HUES48 (cell line): ENCODE measurements around the gene BRD2.

Experiments used
- H3K27ac ChIP-seq: one replicate; pipeline ENCODE4 v1.7.0; 2013; ENCODE audit warnings: low read depth, low read length, inconsistent platforms
- H3K27me3 ChIP-seq: 2 replicates; pipeline ENCODE4 v1.6.1; 2013; ENCODE audit warnings: mild to moderate bottlenecking, low read length; ENCODE audit not compliant: control insufficient read depth, insufficient read depth
- H3K36me3 ChIP-seq: 2 replicates; pipeline ENCODE4 v1.6.1; 2013; ENCODE audit warnings: low read length; ENCODE audit not compliant: control insufficient read depth, insufficient read depth
- H3K4me1 ChIP-seq: 2 replicates; pipeline ENCODE4 v1.6.1; 2013; ENCODE audit warnings: mild to moderate bottlenecking, low read length; ENCODE audit not compliant: control insufficient read depth, insufficient read depth
- H3K4me3 ChIP-seq: 2 replicates; pipeline ENCODE4 v1.5.1; 2013; ENCODE audit warnings: mild to moderate bottlenecking, low read depth, low read length
- H3K9ac ChIP-seq: 2 replicates; pipeline ENCODE4 v1.6.1; 2013; ENCODE audit warnings: mild to moderate bottlenecking, low read depth, low read length, moderate library complexity
- H3K9me3 ChIP-seq: 2 replicates; pipeline ENCODE4 v1.6.1; 2013; ENCODE audit warnings: low read length; ENCODE audit not compliant: control insufficient read depth, insufficient read depth

BRD2 gene

DNA sequence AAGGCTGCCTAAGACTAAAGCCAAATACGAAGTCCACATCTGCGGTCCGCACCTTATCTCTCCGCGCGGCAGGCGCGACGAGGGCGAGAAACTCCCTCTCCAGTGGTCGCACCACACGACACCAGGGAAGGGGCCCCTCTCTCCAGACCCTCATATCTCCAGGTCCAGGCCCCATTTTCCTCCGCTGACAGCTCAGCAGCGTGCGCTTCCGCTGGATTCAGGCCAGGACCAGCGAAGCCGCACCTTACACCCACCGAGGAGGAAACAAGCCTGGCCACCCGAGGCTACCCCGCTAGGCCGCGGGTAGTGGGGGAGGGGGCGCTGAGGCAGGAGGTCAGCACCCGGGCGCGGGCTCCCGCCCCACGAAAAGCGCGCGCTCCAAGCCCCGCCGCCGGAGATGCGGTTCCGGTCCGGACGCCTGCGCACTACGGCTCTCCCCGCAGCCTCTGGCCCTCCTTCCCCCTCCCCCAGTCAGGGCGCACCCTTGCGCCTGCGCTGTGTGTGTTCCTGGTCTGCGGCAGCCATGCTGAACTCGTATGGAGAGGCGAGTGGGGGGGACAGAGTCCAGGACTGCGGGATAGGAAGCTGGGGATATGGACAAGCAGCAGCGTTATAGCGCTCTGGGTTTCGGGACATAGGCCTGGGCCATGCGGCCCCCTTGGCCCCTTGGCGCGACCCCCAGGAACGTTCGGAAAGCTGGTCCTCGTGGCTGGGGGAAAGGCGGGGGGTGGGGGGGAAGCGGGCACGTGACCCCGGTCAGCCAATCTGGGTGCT, at the start of gene BRD2:
Gene BRD2, plus strand, starts transcription at position 502 of the 774 bp plus-strand sequence. CDS start 4,305 bp downstream, outside the sequence.
- peak within 1 kb of the TSS; percentile 100 for H3K9ac ChIP-seq
- peak within 1 kb of the TSS; percentile 89 for H3K4me3 ChIP-seq
- no peaks in the 10 kb centered on the region for H3K27me3 ChIP-seq
- no peaks in the 10 kb centered on the region for H3K9me3 ChIP-seq
- H3K36me3 ChIP-seq, result peaks cover 15% of the 10 kb centered on the region
- peaks cover 9% of the 10 kb centered on the region; the same call in 1 of the 2 replicates for H3K4me1 ChIP-seq
- H3K27ac ChIP-seq, result peak within 1 kb of the TSS; percentile 100

DNA sequence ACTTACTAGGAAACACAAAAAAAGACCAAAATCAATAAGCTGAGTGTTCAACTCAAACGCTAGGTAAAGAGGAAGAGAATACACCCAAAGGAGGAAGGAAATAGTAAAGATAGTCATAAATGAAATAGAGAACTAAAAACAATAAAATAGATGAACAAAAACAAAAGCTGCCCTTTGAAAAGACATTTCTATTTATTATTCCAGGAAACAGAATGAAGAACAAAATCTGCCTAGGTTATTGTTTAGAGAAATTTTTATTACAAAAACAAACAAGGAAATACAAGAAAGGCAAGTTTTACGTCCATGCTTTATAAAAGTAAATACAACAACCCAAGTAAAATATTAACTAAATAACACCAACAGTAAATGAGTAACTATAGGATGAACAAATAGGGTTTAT, 47.7 kb upstream of the BRD2 start:
- Histone ChIP-seq H3K4me3 (no peak overlapping the region), H3K9ac (no peak overlapping the region), H3K27ac (no peak overlapping the region), H3K4me1 (no peaks in the 10 kb centered on the region), H3K36me3 (no peaks in the 10 kb centered on the region), H3K27me3 (no peaks in the 10 kb centered on the region), H3K9me3 (no peaks in the 10 kb centered on the region)

DNA sequence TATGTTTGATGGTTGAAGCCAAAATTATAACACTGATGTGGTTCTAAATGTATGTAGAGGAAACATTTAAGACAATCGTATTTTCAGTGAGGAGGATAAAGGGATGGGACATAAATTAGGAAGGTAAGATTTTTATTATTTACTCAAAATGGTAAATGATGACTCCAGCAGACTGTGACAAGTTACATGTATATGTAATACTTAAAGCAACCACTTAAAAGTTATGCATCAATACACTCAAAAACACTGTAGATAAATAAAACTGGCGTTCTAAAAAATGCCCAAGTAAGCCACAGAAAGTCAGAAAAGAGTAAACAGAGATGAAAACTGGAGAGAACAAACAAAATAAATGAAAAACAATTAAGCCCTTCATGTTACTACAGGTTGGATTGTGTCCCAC, 46.3 kb upstream of the BRD2 start:
- Histone ChIP-seq H3K27ac (no peak overlapping the region), H3K36me3 (no peaks in the 10 kb centered on the region)

GRCh38 chr6:32931211-32931610, 37.2 kb upstream of the BRD2 start:
- Histone ChIP-seq H3K9me3 (no peaks in the 10 kb centered on the region), H3K4me1 (no peaks in the 10 kb centered on the region), H3K27me3 (peaks cover 4% of the 10 kb centered on the region; the same call in 1 of the 2 replicates), H3K36me3 (no peaks in the 10 kb centered on the region), H3K4me3 (no peak overlapping the region), H3K27ac (no peak overlapping the region), H3K9ac (no peak overlapping the region)

More for the DNA sequence above, 46.3 kb upstream of the BRD2 start:
- Histone ChIP-seq H3K4me1 (no peaks in the 10 kb centered on the region), H3K27me3 (no peaks in the 10 kb centered on the region), H3K9me3 (no peaks in the 10 kb centered on the region), H3K9ac (no peak overlapping the region), H3K4me3 (no peak overlapping the region)

DNA sequence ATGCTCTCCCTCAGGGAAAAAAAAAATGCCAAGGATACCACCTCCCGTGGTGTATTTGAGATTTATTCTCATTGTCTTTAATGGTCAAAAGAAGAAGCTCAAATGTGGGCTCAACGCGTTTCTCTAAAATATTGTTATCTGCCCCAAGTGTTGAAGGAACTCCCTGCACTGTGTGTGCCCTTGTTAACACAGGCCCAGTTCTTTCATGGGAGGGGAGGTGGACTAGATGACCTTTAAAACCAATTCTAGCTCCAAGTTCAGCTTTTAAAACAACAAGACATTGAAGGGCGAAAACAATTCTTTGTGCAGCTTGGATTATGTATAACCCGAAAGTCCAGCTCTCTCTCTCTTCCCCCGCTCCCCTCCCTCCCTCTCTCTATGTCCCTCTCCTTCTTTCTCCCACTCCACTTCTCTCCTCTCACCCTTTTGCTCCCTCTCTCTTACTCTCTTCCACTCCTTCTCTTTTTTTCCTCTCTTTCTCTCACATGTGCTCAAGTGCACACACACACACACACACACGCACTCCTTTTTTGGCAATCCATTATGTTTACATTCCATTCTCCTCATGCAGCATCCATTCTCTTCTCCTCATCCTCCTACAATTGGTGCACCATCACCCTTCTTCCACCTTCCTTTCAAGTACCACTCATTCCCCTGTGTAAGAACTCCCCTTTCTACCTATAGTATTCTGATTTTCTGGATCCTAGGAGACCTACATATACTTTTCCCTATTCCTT, 36.1 kb upstream of the BRD2 start:
- Histone ChIP-seq H3K4me1 (no peaks in the 10 kb centered on the region), H3K9ac (no peak overlapping the region), H3K4me3 (no peak overlapping the region), H3K9me3 (no peaks in the 10 kb centered on the region), H3K27ac (no peak overlapping the region), H3K27me3 (peaks cover 4% of the 10 kb centered on the region; the same call in 1 of the 2 replicates), H3K36me3 (no peaks in the 10 kb centered on the region)

DNA sequence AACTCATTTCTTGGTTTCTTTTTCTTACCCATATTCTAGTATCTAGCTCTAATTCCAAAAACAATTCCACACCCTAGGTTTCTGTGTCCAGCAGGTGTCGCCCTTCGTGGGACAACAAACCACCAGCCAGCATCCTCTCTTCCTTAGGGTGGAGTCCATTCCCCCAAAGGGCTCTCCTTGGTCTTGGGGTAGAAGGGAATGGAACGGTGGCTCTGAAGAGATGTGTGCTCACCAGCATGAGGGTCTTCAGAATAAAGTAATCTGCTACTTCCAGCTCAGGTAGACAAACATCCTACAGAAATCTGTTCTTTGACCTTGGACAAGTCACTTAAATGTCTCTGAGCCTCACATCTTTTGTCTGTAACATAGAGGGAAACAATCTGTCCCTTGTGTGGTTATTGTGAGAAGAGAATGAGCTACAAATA, 34.7 kb upstream of the BRD2 start:
- no peak overlapping the region for H3K4me3 ChIP-seq
- H3K27me3 ChIP-seq, result peaks cover 4% of the 10 kb centered on the region; the same call in 1 of the 2 replicates
- H3K36me3 ChIP-seq, result no peaks in the 10 kb centered on the region
- no peaks in the 10 kb centered on the region for H3K4me1 ChIP-seq
- H3K27ac ChIP-seq, result no peak overlapping the region
- H3K9me3 ChIP-seq, result no peaks in the 10 kb centered on the region
- H3K9ac ChIP-seq, result no peak overlapping the region

DNA sequence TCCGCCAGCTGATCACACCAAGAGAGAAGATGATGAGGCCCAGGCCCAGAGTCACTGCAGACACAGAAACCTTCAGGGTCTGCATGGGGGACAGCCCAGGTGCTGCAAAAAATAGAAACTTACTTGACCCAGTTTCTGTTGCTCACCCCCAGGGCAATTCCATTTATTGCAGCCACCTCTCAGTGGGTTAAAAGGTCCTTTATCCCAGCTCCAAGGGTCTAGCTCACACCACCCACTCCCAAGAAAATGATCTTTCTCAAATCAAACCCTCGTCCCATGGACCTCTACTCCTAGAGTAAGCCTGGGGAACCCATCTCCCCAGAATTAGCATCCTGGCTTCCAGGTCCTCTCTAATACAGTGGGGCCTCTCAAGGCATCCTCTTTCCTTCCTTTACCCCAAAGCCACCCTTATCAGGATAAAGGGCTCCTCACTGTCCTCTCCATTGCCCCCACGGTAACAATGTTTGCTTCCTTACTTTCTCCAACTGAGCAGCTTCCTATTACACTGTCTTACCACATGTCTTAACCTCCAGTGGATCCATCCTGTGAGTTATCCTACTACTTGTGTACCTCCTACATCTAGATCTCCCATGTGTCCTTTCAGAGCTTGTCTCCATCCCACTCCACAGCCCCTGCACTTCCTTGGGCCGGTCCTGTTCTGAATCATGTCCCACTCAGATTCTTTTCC, 32.7 kb upstream of the BRD2 start:
- Histone ChIP-seq H3K4me1 (0 out of 2 replicates have a peak, but pooled peaks cover 7% of the 10 kb centered on the region), H3K27ac (no peak overlapping the region), H3K36me3 (no peaks in the 10 kb centered on the region)

GRCh38 chr6:32936239-32937152, 31.9 kb upstream of the BRD2 start:
- H3K27ac ChIP-seq, result no peak overlapping the region
- H3K9ac ChIP-seq, result no peak overlapping the region
- no peaks in the 10 kb centered on the region for H3K36me3 ChIP-seq
- H3K27me3 ChIP-seq, result peaks cover 4% of the 10 kb centered on the region; the same call in 1 of the 2 replicates
- H3K9me3 ChIP-seq, result no peaks in the 10 kb centered on the region
- H3K4me3 ChIP-seq, result no peak overlapping the region
- H3K4me1 ChIP-seq, result peaks cover 12% of the 10 kb centered on the region; the same call in 1 of the 2 replicates

More for the DNA sequence above, 32.7 kb upstream of the BRD2 start:
- Histone ChIP-seq H3K27me3 (peaks cover 4% of the 10 kb centered on the region; the same call in 1 of the 2 replicates), H3K9ac (no peak overlapping the region), H3K4me3 (no peak overlapping the region), H3K9me3 (no peaks in the 10 kb centered on the region)

DNA sequence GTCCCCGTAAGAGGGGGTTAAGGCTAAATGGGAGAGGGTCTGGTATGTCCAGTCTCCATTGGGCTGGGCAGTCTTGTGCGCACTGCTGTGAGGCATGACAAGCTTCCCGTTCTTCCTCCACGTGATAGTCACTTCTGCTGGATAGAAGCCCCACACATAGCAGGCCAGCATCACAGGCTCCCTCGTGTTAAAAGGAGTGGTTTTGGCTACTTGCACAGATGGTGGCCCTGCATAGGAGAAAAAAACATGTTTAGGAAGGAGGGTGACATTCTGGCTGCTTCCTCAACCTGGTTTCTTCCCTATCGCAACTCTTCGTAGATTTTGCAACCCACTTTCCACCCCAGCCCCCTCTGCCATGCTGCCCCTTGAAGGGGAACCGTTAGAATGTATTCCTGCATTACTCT, 31.2 kb upstream of the BRD2 start:
- Histone ChIP-seq H3K9me3 (no peaks in the 10 kb centered on the region), H3K4me3 (no peak overlapping the region), H3K27me3 (peaks cover 4% of the 10 kb centered on the region; the same call in 1 of the 2 replicates), H3K9ac (no peak overlapping the region), H3K36me3 (no peaks in the 10 kb centered on the region), H3K27ac (no peak overlapping the region), H3K4me1 (peaks cover 13% of the 10 kb centered on the region; the same call in 1 of the 2 replicates)

- peaks cover 4% of the 10 kb centered on the region; the same call in 1 of the 2 replicates for H3K27me3 ChIP-seq
- no peak overlapping the region for H3K4me3 ChIP-seq
- H3K9me3 ChIP-seq, result no peaks in the 10 kb centered on the region
- no peak overlapping the region for H3K27ac ChIP-seq
- no peaks in the 10 kb centered on the region for H3K36me3 ChIP-seq
- H3K9ac ChIP-seq, result no peak overlapping the region
- peaks cover 13% of the 10 kb centered on the region; the same call in 1 of the 2 replicates for H3K4me1 ChIP-seq
Observed at GRCh38 chr6:32938494-32938893, 29.9 kb upstream of the BRD2 start.
